GM23338 (cell line): ENCODE data around the gene TBL1XR1. TPM values are rescaled to one million over a fixed set of nuclear protein-coding genes. Genes with fewer than 3 reads are reported as not detected.
A peak's percentile ranks its signal among the peaks of the same experiment; 100 is the strongest.

ENCODE experiments used
- ATAC-seq: fragments of 200-7000 bp; cut with Tn5 transposase; 3 replicates; pipeline ENCODE4 v1.9.1; 2020
- DNase-seq: peaks from one replicate; pipeline ENCODE4 v3.0.0-alpha.2; 2015; ENCODE audit warnings: low spot score
- H2AFZ ChIP-seq: fragments of 200-600 bp; sonication (generic); 2 replicates; pipeline ENCODE4 v1.8.0; 2016; ENCODE audit warnings: antibody characterized with exemption, mild to moderate bottlenecking, moderate library complexity
- H3F3A ChIP-seq: fragments of 200-600 bp; sonication (generic); replicated peaks from 2 replicates; pipeline ENCODE4 v1.8.0; 2017; ENCODE audit warnings: antibody characterized with exemption, mixed run types, low read depth
- H3K27ac ChIP-seq: fragments of 200-600 bp; sonication (generic); 2 replicates; pipeline ENCODE4 v1.6.1; 2016; ENCODE audit warnings: low read depth
- H3K27me3 ChIP-seq: fragments of 200-600 bp; sonication (generic); 2 replicates; pipeline ENCODE4 v1.8.0; 2016; ENCODE audit warnings: mild to moderate bottlenecking, mixed run types, moderate library complexity; ENCODE audit not compliant: insufficient read depth
- H3K36me3 ChIP-seq: fragments of 200-600 bp; sonication (generic); 2 replicates; pipeline ENCODE4 v1.8.0; 2016; ENCODE audit warnings: mild to moderate bottlenecking; ENCODE audit not compliant: insufficient read depth
- H3K4me1 ChIP-seq: fragments of 200-600 bp; sonication (generic); 2 replicates; pipeline ENCODE4 v1.8.0; 2016; ENCODE audit warnings: mild to moderate bottlenecking, moderate library complexity; ENCODE audit not compliant: insufficient read depth
- H3K4me2 ChIP-seq: fragments of 200-600 bp; sonication (generic); 2 replicates; pipeline ENCODE4 v1.7.1; 2017; ENCODE audit warnings: mixed run types
- H3K4me3 ChIP-seq: fragments of 200-600 bp; sonication (generic); 2 replicates; pipeline ENCODE4 v1.6.1; 2016; ENCODE audit warnings: mixed run types
- H3K79me2 ChIP-seq: fragments of 200-600 bp; sonication (generic); replicated peaks from 2 replicates; pipeline ENCODE4 v1.8.0; 2017; ENCODE audit warnings: mild to moderate bottlenecking; ENCODE audit not compliant: insufficient read depth
- H3K9me2 ChIP-seq: fragments of 200-600 bp; sonication (generic); 2 replicates; pipeline ENCODE4 v1.8.0; 2017; ENCODE audit not compliant: insufficient read depth
- H4K20me1 ChIP-seq: fragments of 200-600 bp; sonication (generic); replicated peaks from 2 replicates; pipeline ENCODE4 v1.8.0; 2017; ENCODE audit warnings: mild to moderate bottlenecking; ENCODE audit not compliant: insufficient read depth
- H3K27ac Mint-ChIP-seq: 2 replicates; pipeline ENCODE4 v1.8.0; 2020; ENCODE audit warnings: inconsistent platforms, mild to moderate bottlenecking, moderate library complexity, mixed read lengths
- H3K27me3 Mint-ChIP-seq: 3 replicates; pipeline ENCODE4 v1.8.0; 2022; ENCODE audit warnings: low read depth, mild to moderate bottlenecking, moderate library complexity, mixed read lengths, inconsistent platforms; ENCODE audit not compliant: insufficient read depth, poor library complexity
- H3K36me3 Mint-ChIP-seq: 3 replicates; pipeline ENCODE4 v1.8.0; 2021; ENCODE audit warnings: low read depth, mild to moderate bottlenecking, inconsistent platforms, moderate library complexity, mixed read lengths
- H3K4me1 Mint-ChIP-seq: 3 replicates; pipeline ENCODE4 v1.8.0; 2020; ENCODE audit warnings: mild to moderate bottlenecking, inconsistent platforms, mixed read lengths
- H3K4me3 Mint-ChIP-seq: 3 replicates; pipeline ENCODE4 v1.8.0; 2021; ENCODE audit warnings: moderate library complexity, mild to moderate bottlenecking, inconsistent platforms, mixed read lengths
- H3K9me3 Mint-ChIP-seq: 3 replicates; pipeline ENCODE4 v1.8.0; 2020; ENCODE audit warnings: moderate library complexity, mild to moderate bottlenecking, inconsistent platforms, mixed read lengths
- EZH2phosphoT487 ChIP-seq: fragments of 200-600 bp; sonication (generic); IDR thresholded peaks from one replicate; pipeline ENCODE4 v1.8.1; 2018; ENCODE audit warnings: antibody characterized with exemption; ENCODE audit not compliant: unreplicated experiment
- ZNF114 ChIP-seq: fragments of 250-450 bp; sonication (Bioruptor Pico); IDR thresholded peaks from 2 replicates; pipeline ENCODE4 v1.5.0; 2020; ENCODE audit warnings: mild to moderate bottlenecking, moderate library complexity
- ZNF331 ChIP-seq: fragments of 250-450 bp; sonication (Bioruptor Pico); IDR thresholded peaks from 2 replicates; pipeline ENCODE4 v1.5.0; 2020; ENCODE audit warnings: low read depth, mild to moderate bottlenecking, moderate library complexity
- polyA plus RNA-seq: library from polyadenylated mRNA; unstranded; fragments of >200 nt; fragmentation: Nextera tagmentation; extraction: Ambion mirVana; gene quantifications from 2 replicates; pipeline ENCODE4 v1.2.1, GENCODE V29; 2016
- total RNA-seq: library from RNA; depleted of rRNA; stranded (reverse); fragments of >200 nt; shearing (Covaris generic); gene quantifications from 2 replicates; pipeline ENCODE4 v1.2.3, GENCODE V29; 2014
- TF ChIP-seq, protein P1 (sequence below): fragments of 250-450 bp; sonication (Bioruptor Pico); IDR thresholded peaks from 2 replicates; pipeline ENCODE4 v1.5.0; 2020; ENCODE audit warnings: mild to moderate bottlenecking, moderate library complexity
- TF ChIP-seq, protein P2 (sequence below), 2 experiments: fragments of 200-600 bp in 1 of 2; sonication (generic) in 1 of 2; conservative IDR thresholded peaks; 2 replicates each; pipeline versions ENCODE4 v1.5.1 to v1.6.1; 2016 to 2017; ENCODE audit warnings: antibody characterized with exemption in 2 of 2, low read depth in 2 of 2, mild to moderate bottlenecking in 2 of 2, moderate library complexity in 1 of 2

The TBL1XR1 gene
- total and polyA plus RNA-seq, 2 experiments from 2014 or later: 49.6 to 122 TPM

DNA sequence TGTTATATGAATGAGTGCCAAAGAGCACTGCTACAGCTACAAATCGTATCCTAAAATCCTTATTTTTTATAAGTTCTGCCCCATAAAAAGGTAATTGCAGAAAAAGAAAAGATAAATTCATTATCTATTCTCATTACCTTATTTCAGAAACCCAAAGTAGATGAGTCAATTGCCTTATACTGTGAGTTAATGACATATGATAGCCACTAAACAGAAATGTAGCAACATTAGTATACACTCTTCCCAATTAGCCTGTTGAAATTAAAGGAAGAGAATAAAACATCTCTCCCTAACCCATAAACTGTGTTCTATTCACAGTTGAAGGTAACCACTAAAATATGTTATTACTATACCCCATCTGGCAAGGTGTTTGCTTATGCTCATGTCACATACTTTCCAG is 11.0 kb downstream of the TBL1XR1 start (continued):
- TF ChIP-seq, protein P1, sequence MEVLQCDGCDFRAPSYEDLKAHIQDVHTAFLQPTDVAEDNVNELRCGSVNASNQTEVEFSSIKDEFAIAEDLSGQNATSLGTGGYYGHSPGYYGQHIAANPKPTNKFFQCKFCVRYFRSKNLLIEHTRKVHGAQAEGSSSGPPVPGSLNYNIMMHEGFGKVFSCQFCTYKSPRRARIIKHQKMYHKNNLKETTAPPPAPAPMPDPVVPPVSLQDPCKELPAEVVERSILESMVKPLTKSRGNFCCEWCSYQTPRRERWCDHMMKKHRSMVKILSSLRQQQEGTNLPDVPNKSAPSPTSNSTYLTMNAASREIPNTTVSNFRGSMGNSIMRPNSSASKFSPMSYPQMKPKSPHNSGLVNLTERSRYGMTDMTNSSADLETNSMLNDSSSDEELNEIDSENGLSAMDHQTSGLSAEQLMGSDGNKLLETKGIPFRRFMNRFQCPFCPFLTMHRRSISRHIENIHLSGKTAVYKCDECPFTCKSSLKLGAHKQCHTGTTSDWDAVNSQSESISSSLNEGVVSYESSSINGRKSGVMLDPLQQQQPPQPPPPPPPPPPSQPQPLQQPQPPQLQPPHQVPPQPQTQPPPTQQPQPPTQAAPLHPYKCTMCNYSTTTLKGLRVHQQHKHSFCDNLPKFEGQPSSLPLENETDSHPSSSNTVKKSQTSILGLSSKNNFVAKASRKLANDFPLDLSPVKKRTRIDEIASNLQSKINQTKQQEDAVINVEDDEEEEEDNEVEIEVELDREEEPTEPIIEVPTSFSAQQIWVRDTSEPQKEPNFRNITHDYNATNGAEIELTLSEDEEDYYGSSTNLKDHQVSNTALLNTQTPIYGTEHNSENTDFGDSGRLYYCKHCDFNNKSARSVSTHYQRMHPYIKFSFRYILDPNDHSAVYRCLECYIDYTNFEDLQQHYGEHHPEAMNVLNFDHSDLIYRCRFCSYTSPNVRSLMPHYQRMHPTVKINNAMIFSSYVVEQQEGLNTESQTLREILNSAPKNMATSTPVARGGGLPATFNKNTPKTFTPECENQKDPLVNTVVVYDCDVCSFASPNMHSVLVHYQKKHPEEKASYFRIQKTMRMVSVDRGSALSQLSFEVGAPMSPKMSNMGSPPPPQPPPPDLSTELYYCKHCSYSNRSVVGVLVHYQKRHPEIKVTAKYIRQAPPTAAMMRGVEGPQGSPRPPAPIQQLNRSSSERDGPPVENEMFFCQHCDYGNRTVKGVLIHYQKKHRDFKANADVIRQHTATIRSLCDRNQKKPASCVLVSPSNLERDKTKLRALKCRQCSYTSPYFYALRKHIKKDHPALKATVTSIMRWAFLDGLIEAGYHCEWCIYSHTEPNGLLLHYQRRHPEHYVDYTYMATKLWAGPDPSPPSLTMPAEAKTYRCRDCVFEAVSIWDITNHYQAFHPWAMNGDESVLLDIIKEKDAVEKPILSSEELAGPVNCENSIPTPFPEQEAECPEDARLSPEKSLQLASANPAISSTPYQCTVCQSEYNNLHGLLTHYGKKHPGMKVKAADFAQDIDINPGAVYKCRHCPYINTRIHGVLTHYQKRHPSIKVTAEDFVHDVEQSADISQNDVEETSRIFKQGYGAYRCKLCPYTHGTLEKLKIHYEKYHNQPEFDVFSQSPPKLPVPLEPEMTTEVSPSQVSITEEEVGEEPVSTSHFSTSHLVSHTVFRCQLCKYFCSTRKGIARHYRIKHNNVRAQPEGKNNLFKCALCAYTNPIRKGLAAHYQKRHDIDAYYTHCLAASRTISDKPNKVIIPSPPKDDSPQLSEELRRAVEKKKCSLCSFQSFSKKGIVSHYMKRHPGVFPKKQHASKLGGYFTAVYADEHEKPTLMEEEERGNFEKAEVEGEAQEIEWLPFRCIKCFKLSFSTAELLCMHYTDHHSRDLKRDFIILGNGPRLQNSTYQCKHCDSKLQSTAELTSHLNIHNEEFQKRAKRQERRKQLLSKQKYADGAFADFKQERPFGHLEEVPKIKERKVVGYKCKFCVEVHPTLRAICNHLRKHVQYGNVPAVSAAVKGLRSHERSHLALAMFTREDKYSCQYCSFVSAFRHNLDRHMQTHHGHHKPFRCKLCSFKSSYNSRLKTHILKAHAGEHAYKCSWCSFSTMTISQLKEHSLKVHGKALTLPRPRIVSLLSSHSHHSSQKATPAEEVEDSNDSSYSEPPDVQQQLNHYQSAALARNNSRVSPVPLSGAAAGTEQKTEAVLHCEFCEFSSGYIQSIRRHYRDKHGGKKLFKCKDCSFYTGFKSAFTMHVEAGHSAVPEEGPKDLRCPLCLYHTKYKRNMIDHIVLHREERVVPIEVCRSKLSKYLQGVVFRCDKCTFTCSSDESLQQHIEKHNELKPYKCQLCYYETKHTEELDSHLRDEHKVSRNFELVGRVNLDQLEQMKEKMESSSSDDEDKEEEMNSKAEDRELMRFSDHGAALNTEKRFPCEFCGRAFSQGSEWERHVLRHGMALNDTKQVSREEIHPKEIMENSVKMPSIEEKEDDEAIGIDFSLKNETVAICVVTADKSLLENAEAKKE: no peak
- TF ChIP-seq ZNF331: no peak

DNA sequence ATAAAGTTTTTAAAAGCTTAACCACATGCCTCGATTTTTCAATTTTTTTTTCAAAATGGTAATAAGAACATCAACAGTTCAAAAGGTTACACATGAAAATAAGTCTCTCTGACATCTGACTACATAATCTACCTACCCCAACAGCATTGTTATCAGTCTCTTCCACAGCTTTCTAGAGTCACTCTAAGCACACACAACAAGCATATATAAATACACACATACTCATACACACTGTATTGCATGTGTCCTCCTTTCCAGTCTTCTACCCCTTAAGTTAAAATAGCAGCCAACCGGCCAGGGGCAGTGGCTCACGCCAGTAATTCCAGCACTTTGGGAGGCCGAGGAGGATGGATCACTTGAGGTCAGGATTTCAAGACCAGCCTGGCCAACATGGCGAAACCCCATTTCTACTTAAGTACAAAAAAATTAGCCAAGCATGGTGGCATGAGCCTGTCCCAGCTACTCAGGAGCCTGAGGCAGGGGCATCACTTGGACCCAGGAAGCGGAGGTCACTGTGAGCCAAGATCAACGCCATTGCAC is 12.2 kb downstream of the TBL1XR1 start:
- peaks cover 38% of the 10 kb centered on the region for H3K4me1 Mint-ChIP-seq
- H4K20me1 ChIP-seq: peaks cover 89% of the 10 kb centered on the region
- no peak for TF ChIP-seq EZH2phosphoT487
- no peak for TF ChIP-seq ZNF331
- TF ChIP-seq, protein P2, sequence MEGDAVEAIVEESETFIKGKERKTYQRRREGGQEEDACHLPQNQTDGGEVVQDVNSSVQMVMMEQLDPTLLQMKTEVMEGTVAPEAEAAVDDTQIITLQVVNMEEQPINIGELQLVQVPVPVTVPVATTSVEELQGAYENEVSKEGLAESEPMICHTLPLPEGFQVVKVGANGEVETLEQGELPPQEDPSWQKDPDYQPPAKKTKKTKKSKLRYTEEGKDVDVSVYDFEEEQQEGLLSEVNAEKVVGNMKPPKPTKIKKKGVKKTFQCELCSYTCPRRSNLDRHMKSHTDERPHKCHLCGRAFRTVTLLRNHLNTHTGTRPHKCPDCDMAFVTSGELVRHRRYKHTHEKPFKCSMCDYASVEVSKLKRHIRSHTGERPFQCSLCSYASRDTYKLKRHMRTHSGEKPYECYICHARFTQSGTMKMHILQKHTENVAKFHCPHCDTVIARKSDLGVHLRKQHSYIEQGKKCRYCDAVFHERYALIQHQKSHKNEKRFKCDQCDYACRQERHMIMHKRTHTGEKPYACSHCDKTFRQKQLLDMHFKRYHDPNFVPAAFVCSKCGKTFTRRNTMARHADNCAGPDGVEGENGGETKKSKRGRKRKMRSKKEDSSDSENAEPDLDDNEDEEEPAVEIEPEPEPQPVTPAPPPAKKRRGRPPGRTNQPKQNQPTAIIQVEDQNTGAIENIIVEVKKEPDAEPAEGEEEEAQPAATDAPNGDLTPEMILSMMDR (conservative IDR thresholded peaks at IDR 0.05; ENCODE audit: low read depth in 2 of 2): no peak
- no peak for TF ChIP-seq ZNF114 (CRISPR knock-in tag)
- TF ChIP-seq, protein P1: no peak

More for the DNA sequence above, 12.2 kb downstream of the TBL1XR1 start:
- Mint-ChIP-seq H3K9me3 (no peaks in the 10 kb centered on the region), H3K27me3 (peaks cover 5% of the 10 kb centered on the region), H3K27ac (peak overlapping the region; percentile 3; the same call in 1 of the 2 replicates), H3K4me3 (no peak overlapping the region), H3K36me3 (peaks cover 8% of the 10 kb centered on the region; the same call in 1 of the 3 replicates)
- Histone ChIP-seq H3K79me2 (peaks cover 100% of the 10 kb centered on the region), H3K36me3 (no peaks in the 10 kb centered on the region), H3K9me2 (no peaks in the 10 kb centered on the region), H3K27me3 (no peaks in the 10 kb centered on the region), H2AFZ (no peak overlapping the region), H3K4me3 (no peak overlapping the region), H3F3A (no peaks in the 10 kb centered on the region), H3K27ac (peak overlapping the region; percentile 20; the same call in 1 of the 2 replicates), H3K4me2 (no peak overlapping the region), H3K4me1 (peaks cover 27% of the 10 kb centered on the region)
- ATAC-seq (no peak), DNase-seq (no peak)
